HepG2 (cell line): Measurements from ENCODE around the gene UFSP2. TPM values are rescaled to one million over a fixed set of nuclear protein-coding genes. Genes with fewer than 3 reads are reported as not detected.

Experiments used
- ATF7-NPFF ChIP-seq: sonication (generic); formaldehyde crosslinking; IDR thresholded peaks from 2 replicates; pipeline ENCODE4 v1.8.1; 2023; ENCODE audit warnings: mild to moderate bottlenecking, low read depth, missing genetic modification reagents, moderate library complexity
- BORCS8-MEF2B ChIP-seq: sonication (generic); formaldehyde crosslinking; IDR thresholded peaks from 2 replicates; pipeline ENCODE4 v1.8.0; 2022; ENCODE audit warnings: mild to moderate bottlenecking, missing genetic modification reagents
- DR1 ChIP-seq: sonication (generic); formaldehyde crosslinking; IDR thresholded peaks from 2 replicates; pipeline ENCODE4 v1.8.0; 2021; ENCODE audit warnings: mild to moderate bottlenecking, missing genetic modification reagents, inconsistent platforms
- HNRNPK ChIP-seq: fragments of 200-400 bp; formaldehyde crosslinking; IDR thresholded peaks from 2 replicates; pipeline ENCODE4 v1.6.1; 2018; ENCODE audit warnings: low read length, low read depth, moderate library complexity, mild to moderate bottlenecking; ENCODE audit not compliant: poor library complexity, severe bottlenecking
- HOXA5 ChIP-seq: sonication (generic); formaldehyde crosslinking; IDR thresholded peaks from 2 replicates; pipeline ENCODE4 v1.4.0; 2020; ENCODE audit warnings: missing genetic modification reagents
- ISX ChIP-seq: sonication (generic); formaldehyde crosslinking; conservative IDR thresholded peaks from 2 replicates; pipeline ENCODE4 v1.5.0; 2020; ENCODE audit warnings: missing genetic modification reagents
- KAT7 ChIP-seq: IDR thresholded peaks from 2 replicates; pipeline ENCODE4 v1.6.1; 2018; ENCODE audit warnings: borderline replicate concordance, missing compliant biosample characterization
- KDM5B ChIP-seq: sonication (generic); formaldehyde crosslinking; IDR thresholded peaks from 2 replicates; pipeline ENCODE4 v1.4.0; 2020; ENCODE audit warnings: missing genetic modification reagents, mild to moderate bottlenecking, borderline replicate concordance
- MTA1 ChIP-seq: sonication (generic); formaldehyde crosslinking; IDR thresholded peaks from 2 replicates; pipeline ENCODE4 v1.4.0; 2020; ENCODE audit warnings: missing genetic modification reagents, mild to moderate bottlenecking, borderline replicate concordance
- NONO ChIP-seq, 2 experiments: fragments of 450-650 bp in 1 of 2; sonication (generic) in 1 of 2; formaldehyde crosslinking in 1 of 2; IDR thresholded peaks in 1 of 2; conservative IDR thresholded peaks in 1 of 2; 2 replicates each; pipeline versions ENCODE4 v1.6.1 to v1.8.0; 2017 to 2022; ENCODE audit warnings: mild to moderate bottlenecking in 1 of 2, missing genetic modification reagents in 1 of 2, moderate library complexity in 1 of 2
- NR2C2 ChIP-seq: sonication (generic); formaldehyde crosslinking; IDR thresholded peaks from 2 replicates; pipeline ENCODE4 v1.4.0; 2020; ENCODE audit warnings: missing genetic modification reagents, mild to moderate bottlenecking, moderate library complexity, borderline replicate concordance
- NR3C1 ChIP-seq: sonication (generic); formaldehyde crosslinking; IDR thresholded peaks from 2 replicates; pipeline ENCODE4 v1.4.0; 2020; ENCODE audit warnings: missing genetic modification reagents
- PHB2 ChIP-seq: fragments of 450-650 bp; IDR thresholded peaks from 2 replicates; pipeline ENCODE4 v1.6.1; 2018; ENCODE audit not compliant: partially characterized antibody
- POLR2AphosphoS2 ChIP-seq: IDR thresholded peaks from 2 replicates; pipeline ENCODE4 v1.6.1; 2011; ENCODE audit warnings: low read depth, low read length, improper control_type of control experiment
- RBFOX2 ChIP-seq: fragments of 200-400 bp; formaldehyde crosslinking; IDR thresholded peaks from 2 replicates; pipeline ENCODE4 v1.6.1; 2017; ENCODE audit warnings: low read depth, mild to moderate bottlenecking, low read length
- SAP130 ChIP-seq: IDR thresholded peaks from 2 replicates; pipeline ENCODE4 v1.6.1; 2016; ENCODE audit warnings: low read depth
- SIN3A ChIP-seq: IDR thresholded peaks from 2 replicates; pipeline ENCODE4 v1.6.1; 2011; ENCODE audit warnings: low read depth, mild to moderate bottlenecking, control low read depth, low read length, borderline replicate concordance
- STAG1 ChIP-seq: sonication (generic); formaldehyde crosslinking; IDR thresholded peaks from 2 replicates; pipeline ENCODE4 v1.4.0; 2020; ENCODE audit warnings: missing genetic modification reagents
- TAF1 ChIP-seq: sonication (generic); formaldehyde crosslinking; IDR thresholded peaks from 2 replicates; pipeline ENCODE4 v1.4.0; 2020; ENCODE audit warnings: missing genetic modification reagents
- YEATS4 ChIP-seq: sonication (generic); formaldehyde crosslinking; IDR thresholded peaks from 2 replicates; pipeline ENCODE4 v1.4.0; 2020; ENCODE audit warnings: missing genetic modification reagents, borderline replicate concordance
- ZFX ChIP-seq: sonication (generic); formaldehyde crosslinking; IDR thresholded peaks from 2 replicates; pipeline ENCODE4 v1.4.0; 2020; ENCODE audit warnings: mild to moderate bottlenecking, low read depth, missing genetic modification reagents, moderate library complexity
- ZNF224 ChIP-seq: sonication (generic); formaldehyde crosslinking; IDR thresholded peaks from 2 replicates; pipeline ENCODE4 v1.5.0; 2020; ENCODE audit warnings: mild to moderate bottlenecking, missing genetic modification reagents
- ZNF577 ChIP-seq: sonication (generic); formaldehyde crosslinking; IDR thresholded peaks from 2 replicates; pipeline ENCODE4 v1.4.0; 2020; ENCODE audit warnings: mild to moderate bottlenecking, low read depth, missing genetic modification reagents, borderline replicate concordance
- ZNF768 ChIP-seq: sonication (generic); formaldehyde crosslinking; IDR thresholded peaks from 2 replicates; pipeline ENCODE4 v1.4.0; 2020; ENCODE audit warnings: missing genetic modification reagents
- polyA plus RNA-seq, 8 experiments: library from polyadenylated mRNA; depleted of rRNA in 3 of 8; stranded (reverse) in 7 of 8; unstranded in 1 of 8; fragments of >200 nt; fragmentation: Illumina TruSeq in 4 of 8; extraction: Trizol in 4 of 8; gene quantifications; 2 replicates each; pipeline versions ENCODE4 v1.2.1 to v1.2.3, GENCODE V29; 2011 to 2016; ENCODE audit warnings: low read depth in 4 of 8, missing spikeins in 1 of 8, mixed read lengths in 1 of 8; ENCODE audit not compliant: insufficient read depth in 1 of 8
- total RNA-seq, 5 experiments: library from RNA; depleted of rRNA; stranded (reverse); fragments of >200 nt; fragmentation: Illumina TruSeq; extraction: Trizol; gene quantifications; 2 replicates each; pipeline ENCODE4 v1.2.3, GENCODE V29; 2016; ENCODE audit warnings: low read depth in 1 of 5
- TF ChIP-seq, protein P1 (sequence below): sonication (generic); formaldehyde crosslinking; IDR thresholded peaks from 2 replicates; pipeline ENCODE4 v1.4.0; 2020; ENCODE audit warnings: mild to moderate bottlenecking, missing genetic modification reagents, borderline replicate concordance

UFSP2 gene
- total and polyA plus RNA-seq, 2 of the 13 experiments (the other 11 are each of a cell fraction or from before 2014, with no cell fraction given) = 24.1 to 32.3 TPM

DNA sequence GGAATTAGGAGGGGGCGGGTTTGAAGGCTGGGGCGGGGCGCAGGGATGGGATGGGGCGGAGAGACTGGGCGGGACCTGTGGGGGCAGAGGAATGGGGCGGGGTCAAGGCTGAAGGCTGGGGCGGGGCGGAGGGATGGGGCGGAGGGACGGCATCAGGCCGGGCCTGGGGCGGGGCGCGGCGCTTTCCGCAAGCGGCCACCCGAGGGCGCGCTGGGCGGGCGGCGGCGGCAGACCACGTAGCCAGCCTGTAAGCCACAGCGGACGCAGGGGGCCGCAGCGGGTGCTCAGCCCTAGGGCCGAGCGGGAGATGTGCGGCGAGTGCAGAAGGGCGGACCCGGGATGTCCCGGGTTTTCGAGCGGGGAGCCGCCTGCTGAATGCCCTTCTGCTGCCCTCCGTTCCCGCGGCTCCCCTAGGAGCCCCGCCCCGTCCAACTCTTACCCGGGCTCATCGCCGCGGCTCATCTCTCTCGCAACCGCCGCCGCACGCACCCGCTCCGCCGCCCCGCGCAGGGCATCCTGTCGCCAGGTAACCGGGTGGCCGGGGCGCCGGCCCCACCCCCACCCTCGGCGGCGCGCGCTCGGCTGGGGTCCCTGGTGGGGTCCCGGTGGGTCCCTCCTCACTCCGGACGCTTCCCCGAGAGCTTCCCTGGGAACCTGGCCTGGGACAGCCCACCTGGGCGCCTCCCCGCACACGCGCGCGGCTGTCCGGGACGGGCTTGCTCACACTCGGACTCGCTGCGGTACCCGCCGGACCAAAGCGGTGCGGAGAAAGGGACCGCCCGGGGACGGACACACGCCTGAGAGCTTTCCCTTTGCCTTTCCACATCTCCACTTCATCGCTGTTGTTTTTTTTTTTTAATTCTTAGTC, 45.7 kb upstream of the UFSP2 start, which contains the start of gene CCDC110 (continued):
- TF ChIP-seq NR2C2 (CRISPR knock-in tag) = 0 out of 2 replicates have a peak, but pooled peaks have one; percentile 28
- peak; percentile 80 for TF ChIP-seq STAG1 (CRISPR knock-in tag)
- TF ChIP-seq ZFX (CRISPR knock-in tag) = peak; percentile 25; the same call in 1 of the 2 replicates
- TF ChIP-seq ZNF577 (CRISPR knock-in tag) = no peak
- 0 out of 2 replicates have a peak, but pooled peaks have one; percentile 18 for TF ChIP-seq TAF1
- TF ChIP-seq ZNF768 (CRISPR knock-in tag) = peak; percentile 41; the same call in 1 of the 2 replicates
- TF ChIP-seq HOXA5 = peak; percentile 45; the same call in 1 of the 2 replicates
- peak; percentile 36; the same call in 1 of the 2 replicates for TF ChIP-seq RBFOX2
- TF ChIP-seq KAT7 (CRISPR knock-in tag) = no peak
- TF ChIP-seq NR3C1 (CRISPR knock-in tag) = no peak
- no peak for TF ChIP-seq ISX (CRISPR knock-in tag)
- no peak for TF ChIP-seq POLR2AphosphoS2
- TF ChIP-seq PHB2 = no peak
- peak; percentile 21; the same call in 1 of the 2 replicates for TF ChIP-seq MTA1
- no peak for TF ChIP-seq ZNF224
- peak; percentile 37; the same call in 1 of the 2 replicates for TF ChIP-seq SIN3A
- TF ChIP-seq KDM5B (CRISPR knock-in tag) = peak; percentile 52; the same call in 1 of the 2 replicates
- TF ChIP-seq YEATS4 = peak; percentile 45; the same call in 1 of the 2 replicates
- TF ChIP-seq DR1 (CRISPR knock-in tag) = no peak
- TF ChIP-seq ATF7-NPFF (CRISPR knock-in tag) = peak; percentile 39; the same call in 1 of the 2 replicates
- peak; percentile 52 for TF ChIP-seq SAP130 (CRISPR knock-in tag)
- TF ChIP-seq BORCS8-MEF2B (CRISPR knock-in tag) = no peak; the same call in 1 of the 2 replicates
- TF ChIP-seq, protein P1, sequence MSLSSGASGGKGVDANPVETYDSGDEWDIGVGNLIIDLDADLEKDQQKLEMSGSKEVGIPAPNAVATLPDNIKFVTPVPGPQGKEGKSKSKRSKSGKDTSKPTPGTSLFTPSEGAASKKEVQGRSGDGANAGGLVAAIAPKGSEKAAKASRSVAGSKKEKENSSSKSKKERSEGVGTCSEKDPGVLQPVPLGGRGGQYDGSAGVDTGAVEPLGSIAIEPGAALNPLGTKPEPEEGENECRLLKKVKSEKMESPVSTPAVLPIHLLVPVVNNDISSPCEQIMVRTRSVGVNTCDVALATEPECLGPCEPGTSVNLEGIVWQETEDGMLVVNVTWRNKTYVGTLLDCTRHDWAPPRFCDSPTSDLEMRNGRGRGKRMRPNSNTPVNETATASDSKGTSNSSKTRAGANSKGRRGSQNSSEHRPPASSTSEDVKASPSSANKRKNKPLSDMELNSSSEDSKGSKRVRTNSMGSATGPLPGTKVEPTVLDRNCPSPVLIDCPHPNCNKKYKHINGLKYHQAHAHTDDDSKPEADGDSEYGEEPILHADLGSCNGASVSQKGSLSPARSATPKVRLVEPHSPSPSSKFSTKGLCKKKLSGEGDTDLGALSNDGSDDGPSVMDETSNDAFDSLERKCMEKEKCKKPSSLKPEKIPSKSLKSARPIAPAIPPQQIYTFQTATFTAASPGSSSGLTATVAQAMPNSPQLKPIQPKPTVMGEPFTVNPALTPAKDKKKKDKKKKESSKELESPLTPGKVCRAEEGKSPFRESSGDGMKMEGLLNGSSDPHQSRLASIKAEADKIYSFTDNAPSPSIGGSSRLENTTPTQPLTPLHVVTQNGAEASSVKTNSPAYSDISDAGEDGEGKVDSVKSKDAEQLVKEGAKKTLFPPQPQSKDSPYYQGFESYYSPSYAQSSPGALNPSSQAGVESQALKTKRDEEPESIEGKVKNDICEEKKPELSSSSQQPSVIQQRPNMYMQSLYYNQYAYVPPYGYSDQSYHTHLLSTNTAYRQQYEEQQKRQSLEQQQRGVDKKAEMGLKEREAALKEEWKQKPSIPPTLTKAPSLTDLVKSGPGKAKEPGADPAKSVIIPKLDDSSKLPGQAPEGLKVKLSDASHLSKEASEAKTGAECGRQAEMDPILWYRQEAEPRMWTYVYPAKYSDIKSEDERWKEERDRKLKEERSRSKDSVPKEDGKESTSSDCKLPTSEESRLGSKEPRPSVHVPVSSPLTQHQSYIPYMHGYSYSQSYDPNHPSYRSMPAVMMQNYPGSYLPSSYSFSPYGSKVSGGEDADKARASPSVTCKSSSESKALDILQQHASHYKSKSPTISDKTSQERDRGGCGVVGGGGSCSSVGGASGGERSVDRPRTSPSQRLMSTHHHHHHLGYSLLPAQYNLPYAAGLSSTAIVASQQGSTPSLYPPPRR (CRISPR knock-in tag) = no peak
- TF ChIP-seq NONO (IDR thresholded peaks at IDR 0.05) = no peak
- TF ChIP-seq NONO (CRISPR knock-in tag; conservative IDR thresholded peaks at IDR 0.05) = no peak
- peak; percentile 73 for TF ChIP-seq HNRNPK
